ENCODE data around the gene UBR4.
"Not testable (repeated sequence)": the region's sequence is repeated elsewhere in the genome, so short reads cannot be mapped to it uniquely, and the experiment has no call there.

DNA sequence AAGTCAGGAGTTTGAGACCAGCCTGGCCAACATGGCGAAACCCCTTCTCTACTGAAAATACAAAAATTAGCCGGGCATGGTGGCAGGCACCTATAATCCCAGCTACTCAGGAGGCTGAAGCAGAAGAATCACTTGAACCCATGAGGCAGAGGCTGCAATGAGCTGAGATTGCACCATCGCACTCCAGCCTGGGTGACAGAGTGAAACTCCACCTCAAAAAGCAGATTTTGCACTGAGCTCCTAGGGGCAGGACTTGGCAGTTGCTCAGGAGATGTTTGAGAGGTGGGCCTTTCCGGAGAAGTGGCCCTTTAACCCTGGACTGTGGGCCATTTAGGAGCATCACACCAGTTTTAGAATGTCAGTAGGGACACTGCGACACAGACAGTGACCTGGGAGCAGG, 46.2 kb upstream of the UBR4 start:
- TF ChIP-seq BHLHE40 (IDR thresholded peaks at IDR 0.05; ENCODE audit: borderline replicate concordance); SP1 (IDR thresholded peaks at IDR 0.05); HDGF (IDR thresholded peaks at IDR 0.05; ENCODE audit: borderline replicate concordance): not testable (repeated sequence)
